Spinal cord (tissue), 10 donors: ENCODE measurements around the gene RIC8B. TPM values are rescaled to one million over a fixed set of nuclear protein-coding genes. Genes with fewer than 3 reads are reported as not detected.

Experiments used
- DNase-seq, 6 donors: peaks; one replicate each; pipeline versions ENCODE4 v3.0.0 to v3.0.0-alpha.2; 2013 to 2015; ENCODE audit warnings: low spot score in 6 of 6, low read depth in 4 of 6
- H3K27ac ChIP-seq: one replicate; pipeline ENCODE4 v1.5.1; 2013; ENCODE audit warnings: low read depth, low read length, control low read depth
- H3K27me3 ChIP-seq: one replicate; pipeline ENCODE4 v1.6.1; 2013; ENCODE audit warnings: low read length; ENCODE audit not compliant: control insufficient read depth, insufficient read depth
- H3K36me3 ChIP-seq: one replicate; pipeline ENCODE4 v1.6.1; 2013; ENCODE audit warnings: low read length; ENCODE audit not compliant: control insufficient read depth, insufficient read depth
- H3K4me1 ChIP-seq: one replicate; pipeline ENCODE4 v1.6.1; 2013; ENCODE audit warnings: low read length; ENCODE audit not compliant: control insufficient read depth, insufficient read depth
- H3K4me3 ChIP-seq: one replicate; pipeline ENCODE4 v1.5.1; 2013; ENCODE audit warnings: low read depth, low read length, control low read depth
- H3K9me3 ChIP-seq: one replicate; pipeline ENCODE4 v1.6.1; 2013; ENCODE audit warnings: low read length; ENCODE audit not compliant: control insufficient read depth, insufficient read depth
- WGBS: methylation state at CpG from one replicate; pipeline ENCODE4 v1.1.5; 2013; ENCODE audit warnings: missing lambda C conversion rate; ENCODE audit not compliant: insufficient coverage; 5-methylcytosine and 5-hydroxymethylcytosine counted together
- polyA plus RNA-seq, 2 donors: library from polyadenylated mRNA; unstranded; fragments of 120-200 nt; gene quantifications; one replicate each; pipeline ENCODE4 v1.2.1, GENCODE V29; 2013; ENCODE audit not compliant: insufficient read length in 2 of 2
- total RNA-seq, 2 donors: library from RNA; depleted of rRNA in 1 of 2; stranded (reverse); fragments of 120-200 nt in 1 of 2; fragments of >200 nt in 1 of 2; gene quantifications; one replicate each; pipeline versions ENCODE4 v1.2.3 to v1.2.4, GENCODE V29; 2013 to 2014
- donor health status: healthy.

RIC8B gene
- total and polyA plus RNA-seq, 4 donors: 20.7 to 32.4 (median 27.1) TPM

GRCh38 chr12:106754331-106754730 lies 20.2 kb upstream of the RIC8B start:
- H3K4me1 ChIP-seq: peaks cover 22% of the 10 kb centered on the region
- H3K9me3 ChIP-seq: no peaks in the 10 kb centered on the region
- 86% methylated on average over 1 of the region's 1 CpG for WGBS
- H3K27ac ChIP-seq: no peak overlapping the region
- no peak for DNase-seq
- H3K4me3 ChIP-seq: no peak overlapping the region
- H3K27me3 ChIP-seq: no peaks in the 10 kb centered on the region
- H3K36me3 ChIP-seq: peaks cover 14% of the 10 kb centered on the region

GRCh38 chr12:106757623-106758348 lies 16.7 kb upstream of the RIC8B start:
- H3K27ac ChIP-seq: peak overlapping the region; percentile 88
- WGBS: 69% methylated on average over 5 of the region's 6 CpGs
- peaks cover 9% of the 10 kb centered on the region for H3K36me3 ChIP-seq
- DNase-seq: no peak
- H3K4me1 ChIP-seq: peaks cover 33% of the 10 kb centered on the region
- H3K27me3 ChIP-seq: no peaks in the 10 kb centered on the region
- H3K9me3 ChIP-seq: no peaks in the 10 kb centered on the region
- no peak overlapping the region for H3K4me3 ChIP-seq

GRCh38 chr12:106758349-106759110 lies 16.0 kb upstream of the RIC8B start:
- peaks cover 33% of the 10 kb centered on the region for H3K4me1 ChIP-seq
- H3K27me3 ChIP-seq: no peaks in the 10 kb centered on the region
- H3K27ac ChIP-seq: peak overlapping the region; percentile 88
- WGBS: 51% methylated on average over 6 of the region's 7 CpGs
- H3K4me3 ChIP-seq: no peak overlapping the region
- no peaks in the 10 kb centered on the region for H3K9me3 ChIP-seq
- H3K36me3 ChIP-seq: peaks cover 6% of the 10 kb centered on the region
- DNase-seq: no peak

GRCh38 chr12:106759526-106760183 lies 14.8 kb upstream of the RIC8B start:
- 30% methylated on average over 5 of the region's 7 CpGs for WGBS
- Histone ChIP-seq H3K27me3 (no peaks in the 10 kb centered on the region), H3K9me3 (no peaks in the 10 kb centered on the region), H3K27ac (peak overlapping the region; percentile 88), H3K4me1 (peaks cover 40% of the 10 kb centered on the region), H3K36me3 (no peaks in the 10 kb centered on the region), H3K4me3 (no peak overlapping the region)
- DNase-seq: no peak

GRCh38 chr12:106760184-106760531 lies 14.3 kb upstream of the RIC8B start:
- Histone ChIP-seq H3K27me3 (no peaks in the 10 kb centered on the region), H3K4me3 (no peak overlapping the region), H3K36me3 (no peaks in the 10 kb centered on the region), H3K9me3 (no peaks in the 10 kb centered on the region), H3K27ac (peak overlapping the region; percentile 88), H3K4me1 (peaks cover 42% of the 10 kb centered on the region)
- peak in 4 of 6 donors; percentile 40 to 81 (median 60) for DNase-seq
- 67% methylated on average over 1 of the region's 2 CpGs for WGBS

GRCh38 chr12:106764220-106764619 lies 10.3 kb upstream of the RIC8B start:
- H3K4me3 ChIP-seq: no peak overlapping the region
- peak overlapping the region; percentile 61 for H3K27ac ChIP-seq
- H3K36me3 ChIP-seq: no peaks in the 10 kb centered on the region
- H3K9me3 ChIP-seq: no peaks in the 10 kb centered on the region
- DNase-seq: peak in 1 of 6 donors; percentile 83
- H3K27me3 ChIP-seq: no peaks in the 10 kb centered on the region
- H3K4me1 ChIP-seq: peaks cover 34% of the 10 kb centered on the region

GRCh38 chr12:106764738-106765137 lies 9.7 kb upstream of the RIC8B start:
- DNase-seq: peak in 1 of 6 donors; percentile 62
- no peaks in the 10 kb centered on the region for H3K27me3 ChIP-seq
- no peaks in the 10 kb centered on the region for H3K9me3 ChIP-seq
- 36% methylated on average over 3 of the region's 3 CpGs for WGBS
- no peaks in the 10 kb centered on the region for H3K36me3 ChIP-seq
- H3K4me1 ChIP-seq: peaks cover 29% of the 10 kb centered on the region
- no peak overlapping the region for H3K4me3 ChIP-seq
- H3K27ac ChIP-seq: peak overlapping the region; percentile 61

GRCh38 chr12:106766393-106766826 lies 8.1 kb upstream of the RIC8B start:
- DNase-seq: peak in 1 of 6 donors; percentile 78
- no peaks in the 10 kb centered on the region for H3K9me3 ChIP-seq
- H3K27me3 ChIP-seq: no peaks in the 10 kb centered on the region
- 38% methylated on average over 2 of the region's 8 CpGs for WGBS
- no peak overlapping the region for H3K4me3 ChIP-seq
- H3K36me3 ChIP-seq: no peaks in the 10 kb centered on the region
- H3K27ac ChIP-seq: peak overlapping the region; percentile 10
- H3K4me1 ChIP-seq: peaks cover 22% of the 10 kb centered on the region

GRCh38 chr12:106767206-106767605 lies 7.3 kb upstream of the RIC8B start:
- Histone ChIP-seq H3K4me3 (no peak overlapping the region), H3K36me3 (no peaks in the 10 kb centered on the region), H3K9me3 (no peaks in the 10 kb centered on the region), H3K4me1 (peaks cover 22% of the 10 kb centered on the region), H3K27ac (peak overlapping the region; percentile 48), H3K27me3 (no peaks in the 10 kb centered on the region)
- 37% methylated on average over 2 of the region's 2 CpGs for whole genome bisulfite sequencing
- no peak for DNase-seq
